ENCODE measurements around the gene GPR84. TPM values are rescaled to one million over a fixed set of nuclear protein-coding genes. Genes with fewer than 3 reads are reported as not detected.

GPR84 gene
- total and polyA plus RNA-seq, 9 of the 15 experiments (the other 6 are each of a cell fraction or from before 2014, with no cell fraction given) = 0.07 to 0.18 (median 0.11) TPM; not detected in 5

DNA sequence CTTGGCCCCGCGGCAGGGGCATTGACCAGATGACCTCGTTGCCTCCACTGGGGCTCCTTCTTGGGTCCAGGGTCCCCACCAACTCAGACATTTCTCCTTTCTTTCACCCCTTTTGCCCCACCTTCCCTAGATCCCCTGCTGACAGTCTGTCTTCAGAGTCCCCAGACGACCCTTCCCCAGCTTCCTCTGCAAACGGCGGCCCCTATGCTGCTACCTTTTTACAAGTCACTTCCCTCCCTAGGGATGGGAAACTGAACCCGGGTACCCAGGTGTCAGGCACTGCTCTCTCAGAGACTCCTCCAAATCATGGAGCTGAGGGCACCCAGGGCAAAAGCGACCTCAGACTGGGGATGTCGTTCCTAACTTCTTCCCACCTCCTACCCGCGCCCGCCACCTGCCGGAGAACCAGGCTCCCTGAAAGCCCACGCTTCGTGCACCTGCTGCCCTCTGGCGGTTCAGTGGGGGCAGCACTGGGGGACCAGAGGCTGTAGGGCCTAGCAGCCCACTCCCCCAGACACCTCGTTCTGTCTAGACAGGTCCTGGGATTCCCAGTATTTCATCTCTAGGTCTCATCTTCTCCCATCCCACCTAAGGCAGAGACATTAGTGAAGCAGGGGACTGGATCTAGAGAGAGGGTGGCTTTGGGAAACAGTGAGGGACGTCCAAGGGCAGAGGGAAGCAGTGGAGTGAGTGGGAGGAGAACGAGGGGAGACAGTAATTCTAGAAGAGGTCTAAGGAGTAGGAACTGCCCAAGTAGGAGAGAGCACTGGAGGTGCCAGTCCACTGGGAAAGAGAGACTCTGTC lies 15.3 kb upstream of the GPR84 start (continued):
- TF ChIP-seq GTF3C2 (IDR thresholded peaks at IDR 0.05; ENCODE audit: borderline replicate concordance, extremely low read depth, insufficient read length) (no peak), ZNF785 (CRISPR knock-in tag; IDR thresholded peaks at IDR 0.05) (no peak), DNMT1 (IDR thresholded peaks at IDR 0.05) (no peak), U2AF1 (optimal IDR thresholded peaks at IDR 0.05; ENCODE audit: low read depth, low read length) (no peak), NONO (IDR thresholded peaks at IDR 0.05; ENCODE audit: low read depth in 2 of 2, low read length in 1 of 2) (peak in 1 of 2 experiments; percentile 51; a peak in 1 of 4 replicates), ZNF707 (CRISPR knock-in tag; conservative IDR thresholded peaks at IDR 0.05) (no peak), HEY1 (CRISPR knock-in tag; IDR thresholded peaks at IDR 0.05; ENCODE audit: borderline replicate concordance) (no peak), PCBP2 (IDR thresholded peaks at IDR 0.05; ENCODE audit: low read depth, low read length, poor library complexity, severe bottlenecking) (no peak), ESRRB (CRISPR knock-in tag; IDR thresholded peaks at IDR 0.05; ENCODE audit: borderline replicate concordance) (no peak), ZNF324 (CRISPR knock-in tag; IDR thresholded peaks at IDR 0.05) (no peak), CTCF (IDR thresholded peaks at IDR 0.05 in 2 of 3, conservative IDR thresholded peaks at IDR 0.05 in 1 of 3; ENCODE audit: insufficient read depth in 2 of 3, low read depth in 1 of 3, low read length in 3 of 3) (peak; percentile 100), RHOXF2B (CRISPR knock-in tag; conservative IDR thresholded peaks at IDR 0.05) (no peak), NEUROD1 (IDR thresholded peaks at IDR 0.05; ENCODE audit: borderline replicate concordance, low read depth, low read length, partially characterized antibody) (peak; percentile 30), HNRNPH1 (optimal IDR thresholded peaks at IDR 0.05; ENCODE audit: low read depth, low read length) (no peak), NFYB (IDR thresholded peaks at IDR 0.05; ENCODE audit: extremely low read depth, insufficient read length) (no peak), ZKSCAN3 (CRISPR knock-in tag; IDR thresholded peaks at IDR 0.05) (no peak)
- TF ChIP-seq, protein P1, sequence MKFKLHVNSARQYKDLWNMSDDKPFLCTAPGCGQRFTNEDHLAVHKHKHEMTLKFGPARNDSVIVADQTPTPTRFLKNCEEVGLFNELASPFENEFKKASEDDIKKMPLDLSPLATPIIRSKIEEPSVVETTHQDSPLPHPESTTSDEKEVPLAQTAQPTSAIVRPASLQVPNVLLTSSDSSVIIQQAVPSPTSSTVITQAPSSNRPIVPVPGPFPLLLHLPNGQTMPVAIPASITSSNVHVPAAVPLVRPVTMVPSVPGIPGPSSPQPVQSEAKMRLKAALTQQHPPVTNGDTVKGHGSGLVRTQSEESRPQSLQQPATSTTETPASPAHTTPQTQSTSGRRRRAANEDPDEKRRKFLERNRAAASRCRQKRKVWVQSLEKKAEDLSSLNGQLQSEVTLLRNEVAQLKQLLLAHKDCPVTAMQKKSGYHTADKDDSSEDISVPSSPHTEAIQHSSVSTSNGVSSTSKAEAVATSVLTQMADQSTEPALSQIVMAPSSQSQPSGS (CRISPR knock-in tag; IDR thresholded peaks at IDR 0.05) = no peak
- TF ChIP-seq, protein P2, sequence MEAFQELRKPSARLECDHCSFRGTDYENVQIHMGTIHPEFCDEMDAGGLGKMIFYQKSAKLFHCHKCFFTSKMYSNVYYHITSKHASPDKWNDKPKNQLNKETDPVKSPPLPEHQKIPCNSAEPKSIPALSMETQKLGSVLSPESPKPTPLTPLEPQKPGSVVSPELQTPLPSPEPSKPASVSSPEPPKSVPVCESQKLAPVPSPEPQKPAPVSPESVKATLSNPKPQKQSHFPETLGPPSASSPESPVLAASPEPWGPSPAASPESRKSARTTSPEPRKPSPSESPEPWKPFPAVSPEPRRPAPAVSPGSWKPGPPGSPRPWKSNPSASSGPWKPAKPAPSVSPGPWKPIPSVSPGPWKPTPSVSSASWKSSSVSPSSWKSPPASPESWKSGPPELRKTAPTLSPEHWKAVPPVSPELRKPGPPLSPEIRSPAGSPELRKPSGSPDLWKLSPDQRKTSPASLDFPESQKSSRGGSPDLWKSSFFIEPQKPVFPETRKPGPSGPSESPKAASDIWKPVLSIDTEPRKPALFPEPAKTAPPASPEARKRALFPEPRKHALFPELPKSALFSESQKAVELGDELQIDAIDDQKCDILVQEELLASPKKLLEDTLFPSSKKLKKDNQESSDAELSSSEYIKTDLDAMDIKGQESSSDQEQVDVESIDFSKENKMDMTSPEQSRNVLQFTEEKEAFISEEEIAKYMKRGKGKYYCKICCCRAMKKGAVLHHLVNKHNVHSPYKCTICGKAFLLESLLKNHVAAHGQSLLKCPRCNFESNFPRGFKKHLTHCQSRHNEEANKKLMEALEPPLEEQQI (IDR thresholded peaks at IDR 0.05) = no peak; the same call in 1 of the 2 replicates

Data from K562 (cell line).